Activated T-cell treated with anti-CD3 and anti-CD28 coated beads, Interleukin-2, amount 50 U/mL, for 72 hours (primary cell): ENCODE results near the gene SIPA1L3. TPM values are rescaled to one million over a fixed set of nuclear protein-coding genes. Genes with fewer than 3 reads are reported as not detected.

Experiments used
- ATAC-seq, 2 donors: fragments of 150-1000 bp; cut with Tn5 transposase; replicated peaks in 1 of 2; 2 replicates each; pipeline ENCODE4 v1.10.0; 2021; ENCODE audit warnings: moderate library complexity in 2 of 2, mild to moderate bottlenecking in 1 of 2
- DNase-seq, 2 donors: peaks; one replicate each; pipeline ENCODE4 v3.0.0; 2021 to 2022; ENCODE audit warnings: mixed read lengths in 1 of 2
- H3K27ac Mint-ChIP-seq: one replicate; pipeline ENCODE4 v1.8.0; 2022; ENCODE audit warnings: mild to moderate bottlenecking, moderate library complexity, mixed read lengths
- H3K27me3 Mint-ChIP-seq: one replicate; pipeline ENCODE4 v1.8.0; 2022; ENCODE audit warnings: low read depth, mixed read lengths
- H3K36me3 Mint-ChIP-seq, 2 donors: one replicate each; pipeline ENCODE4 v1.8.0; 2022; ENCODE audit warnings: mixed read lengths in 2 of 2, mild to moderate bottlenecking in 1 of 2; ENCODE audit not compliant: insufficient read depth in 2 of 2
- H3K4me1 Mint-ChIP-seq: one replicate; pipeline ENCODE4 v1.8.0; 2022; ENCODE audit warnings: low read depth, mixed read lengths
- H3K4me3 Mint-ChIP-seq, 2 donors: one replicate each; pipeline ENCODE4 v1.8.0; 2022; ENCODE audit warnings: mild to moderate bottlenecking in 2 of 2, mixed read lengths in 2 of 2, moderate library complexity in 2 of 2
- H3K9me3 Mint-ChIP-seq, 2 donors: one replicate each; pipeline ENCODE4 v1.8.0; 2022; ENCODE audit warnings: mixed read lengths in 2 of 2
- total RNA-seq, 2 donors: library from RNA; stranded (reverse); gene quantifications; one replicate each; pipeline ENCODE4 v1.2.3, GENCODE V29; 2022

Gene SIPA1L3
- total RNA-seq, 2 donors from 2014 or later = 12.8 TPM

DNA sequence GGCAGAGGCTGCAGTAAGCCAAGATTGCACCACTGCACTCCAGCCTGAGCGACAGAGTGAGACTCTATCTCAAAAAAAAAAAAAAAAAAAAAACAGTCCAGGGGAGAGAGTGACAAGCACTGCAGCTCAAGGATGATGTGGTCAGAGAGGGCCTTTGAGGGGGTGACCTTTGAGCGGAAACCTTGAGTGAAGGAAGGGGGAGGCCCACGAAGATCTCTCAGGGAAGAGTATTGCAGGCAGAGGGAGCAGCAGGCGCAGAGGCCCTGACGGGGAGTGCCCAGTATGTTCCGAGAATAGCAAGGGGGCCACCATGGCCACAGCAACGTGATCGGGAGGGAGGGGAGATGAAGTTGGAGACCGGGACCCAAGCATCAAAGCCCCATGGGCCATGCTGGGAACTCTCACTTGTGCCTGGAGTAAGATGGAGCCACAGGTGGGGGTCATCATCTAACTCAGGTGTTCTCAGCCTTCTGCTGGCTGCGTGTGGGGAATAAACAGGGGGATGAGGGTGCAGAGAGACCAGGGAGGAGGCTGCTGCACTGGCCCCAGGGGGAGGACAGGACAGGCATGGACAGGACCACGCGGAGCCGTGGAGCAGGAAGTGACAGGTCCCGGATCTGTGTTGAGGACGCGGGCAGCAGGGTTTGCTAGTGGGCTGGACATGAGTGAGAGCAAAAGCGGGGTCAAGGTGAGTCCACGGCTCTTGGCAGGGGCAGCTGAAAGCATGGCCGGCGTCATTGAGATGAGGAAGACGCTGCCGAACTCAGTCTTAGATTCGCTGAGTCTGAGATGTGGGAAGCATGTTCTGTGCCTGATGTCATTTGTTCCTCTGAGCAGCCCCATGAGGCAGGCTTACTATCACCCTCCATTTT, 256.6 kb downstream of the SIPA1L3 start:
- H3K27me3 Mint-ChIP-seq = no peaks in the 10 kb centered on the region
- no peak overlapping the region for H3K27ac Mint-ChIP-seq
- no peak for ATAC-seq
- peaks cover 8 to 14% of the 10 kb centered on the region in 2 donors for H3K36me3 Mint-ChIP-seq
- DNase-seq = no peak
- H3K9me3 Mint-ChIP-seq = peaks cover 0 to 2% of the 10 kb centered on the region in 2 donors
- no peaks in the 10 kb centered on the region for H3K4me1 Mint-ChIP-seq
- H3K4me3 Mint-ChIP-seq = no peak overlapping the region

DNA sequence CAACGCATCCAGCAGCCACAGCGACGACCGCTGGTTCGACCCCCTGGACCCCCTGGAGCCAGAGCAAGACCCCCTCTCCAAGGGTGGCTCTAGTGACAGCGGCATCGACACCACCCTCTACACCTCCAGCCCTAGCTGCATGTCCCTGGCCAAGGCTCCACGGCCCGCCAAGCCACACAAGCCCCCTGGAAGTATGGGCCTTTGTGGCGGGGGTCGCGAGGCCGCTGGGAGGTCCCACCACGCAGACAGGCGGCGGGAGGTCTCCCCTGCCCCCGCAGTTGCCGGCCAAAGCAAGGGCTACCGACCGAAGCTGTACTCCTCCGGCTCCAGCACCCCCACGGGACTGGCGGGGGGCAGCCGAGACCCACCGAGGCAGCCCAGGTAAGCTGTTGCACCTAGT, 257.5 kb downstream of the SIPA1L3 start:
- ATAC-seq = no peak
- H3K4me1 Mint-ChIP-seq = no peaks in the 10 kb centered on the region
- H3K27me3 Mint-ChIP-seq = no peaks in the 10 kb centered on the region
- no peak for DNase-seq
- H3K9me3 Mint-ChIP-seq = peaks cover 0 to 2% of the 10 kb centered on the region in 2 donors
- H3K36me3 Mint-ChIP-seq = peaks cover 8 to 14% of the 10 kb centered on the region in 2 donors
- no peak overlapping the region for H3K27ac Mint-ChIP-seq
- no peak overlapping the region for H3K4me3 Mint-ChIP-seq

DNA sequence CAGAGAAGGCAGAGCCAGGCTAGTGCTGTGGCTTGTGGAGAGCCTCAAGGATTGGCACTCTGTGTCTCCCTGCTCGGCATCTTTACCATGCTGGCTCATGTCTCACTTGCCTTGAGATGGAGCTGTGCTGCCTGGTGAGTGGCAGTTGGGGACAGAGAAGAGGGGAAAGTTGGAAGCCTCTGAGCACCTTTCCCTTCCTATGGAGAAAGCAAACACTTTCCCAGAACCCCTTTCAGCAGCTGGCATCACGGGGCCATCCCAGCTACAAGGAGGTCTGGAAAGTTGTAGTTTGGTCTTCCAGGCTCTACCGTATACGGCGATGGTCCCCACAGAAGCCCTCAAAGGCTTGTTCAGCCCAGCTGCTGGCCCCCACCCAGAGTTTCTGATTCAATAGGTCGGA, 258.3 kb downstream of the SIPA1L3 start:
- ATAC-seq (no peak), DNase-seq (no peak)
- Mint-ChIP-seq H3K27ac (no peak overlapping the region), H3K4me3 (no peak overlapping the region), H3K9me3 (peaks cover 0 to 2% of the 10 kb centered on the region in 2 donors), H3K36me3 (peaks cover 8 to 14% of the 10 kb centered on the region in 2 donors), H3K4me1 (no peaks in the 10 kb centered on the region), H3K27me3 (no peaks in the 10 kb centered on the region)

DNA sequence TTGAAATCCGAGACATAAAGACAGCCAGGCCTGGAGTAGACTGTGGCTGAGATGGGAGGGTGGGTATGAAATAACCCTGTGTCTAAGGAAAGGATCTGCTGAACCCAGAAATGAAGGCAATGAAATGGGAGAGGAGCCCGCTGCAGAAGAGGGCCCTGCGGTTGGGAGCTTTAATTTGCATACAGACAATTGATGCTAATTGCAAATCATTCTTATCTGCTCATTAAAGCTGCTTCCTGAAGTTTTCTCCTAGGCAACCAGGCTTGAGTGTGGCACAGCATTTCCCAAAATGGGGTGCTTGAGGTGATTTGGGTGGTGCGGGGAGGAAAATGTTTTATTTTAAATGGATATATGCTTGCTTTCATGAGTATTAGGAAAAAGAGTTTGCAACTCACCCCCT, 261.6 kb downstream of the SIPA1L3 start:
- H3K27me3 Mint-ChIP-seq = no peaks in the 10 kb centered on the region
- peaks cover 0 to 2% of the 10 kb centered on the region in 2 donors for H3K36me3 Mint-ChIP-seq
- no peaks in the 10 kb centered on the region for H3K4me1 Mint-ChIP-seq
- no peak for DNase-seq
- no peak overlapping the region for H3K4me3 Mint-ChIP-seq
- ATAC-seq = no peak
- H3K27ac Mint-ChIP-seq = no peak overlapping the region
- H3K9me3 Mint-ChIP-seq = no peaks in the 10 kb centered on the region

DNA sequence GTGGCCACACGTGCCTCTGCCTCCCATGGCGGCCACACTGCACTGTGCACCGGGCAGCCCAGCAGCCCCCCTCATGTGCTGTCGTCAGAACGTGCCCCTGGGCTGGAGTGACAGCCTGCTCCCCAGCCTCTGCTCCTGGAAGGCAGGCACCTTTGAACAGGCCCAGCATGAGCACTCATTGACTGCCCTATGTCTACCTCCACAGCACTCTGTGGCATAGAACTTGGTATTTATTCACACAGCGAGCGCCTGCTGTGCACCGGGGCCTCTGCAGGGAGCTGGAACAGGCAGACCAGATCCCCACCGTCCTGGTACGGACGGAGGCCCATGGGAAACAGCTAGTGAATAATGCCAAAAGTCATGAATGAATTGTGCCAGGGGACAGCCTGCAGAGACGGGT, 263.3 kb downstream of the SIPA1L3 start:
- Mint-ChIP-seq H3K9me3 (no peaks in the 10 kb centered on the region), H3K4me3 (no peak overlapping the region), H3K27me3 (no peaks in the 10 kb centered on the region), H3K36me3 (no peaks in the 10 kb centered on the region), H3K4me1 (no peaks in the 10 kb centered on the region), H3K27ac (no peak overlapping the region)
- no peak for ATAC-seq
- no peak for DNase-seq

DNA sequence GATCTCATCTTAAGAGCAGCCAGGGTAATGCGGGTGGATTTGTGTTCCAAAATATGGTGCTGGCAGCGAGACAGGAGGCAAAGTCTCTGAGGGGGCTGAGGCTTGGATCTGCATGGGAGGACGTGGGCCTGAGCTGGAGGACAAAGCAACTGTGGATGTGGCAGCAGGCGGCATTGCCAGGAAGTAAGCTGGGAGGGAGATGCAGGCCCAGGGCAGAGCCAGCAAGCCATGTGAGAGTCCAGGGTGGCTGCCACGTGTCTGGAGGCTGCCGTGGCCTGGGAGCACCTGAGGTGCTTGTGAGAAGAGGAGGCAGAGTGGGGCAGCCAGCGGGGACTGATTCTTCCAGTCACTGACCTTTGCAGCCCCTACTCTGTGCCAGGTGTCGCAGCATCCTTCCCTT, 265.0 kb downstream of the SIPA1L3 start:
- Mint-ChIP-seq H3K36me3 (no peaks in the 10 kb centered on the region), H3K27ac (no peak overlapping the region), H3K27me3 (no peaks in the 10 kb centered on the region), H3K4me1 (no peaks in the 10 kb centered on the region), H3K9me3 (no peaks in the 10 kb centered on the region), H3K4me3 (no peak overlapping the region)
- ATAC-seq = no peak
- DNase-seq = no peak

DNA sequence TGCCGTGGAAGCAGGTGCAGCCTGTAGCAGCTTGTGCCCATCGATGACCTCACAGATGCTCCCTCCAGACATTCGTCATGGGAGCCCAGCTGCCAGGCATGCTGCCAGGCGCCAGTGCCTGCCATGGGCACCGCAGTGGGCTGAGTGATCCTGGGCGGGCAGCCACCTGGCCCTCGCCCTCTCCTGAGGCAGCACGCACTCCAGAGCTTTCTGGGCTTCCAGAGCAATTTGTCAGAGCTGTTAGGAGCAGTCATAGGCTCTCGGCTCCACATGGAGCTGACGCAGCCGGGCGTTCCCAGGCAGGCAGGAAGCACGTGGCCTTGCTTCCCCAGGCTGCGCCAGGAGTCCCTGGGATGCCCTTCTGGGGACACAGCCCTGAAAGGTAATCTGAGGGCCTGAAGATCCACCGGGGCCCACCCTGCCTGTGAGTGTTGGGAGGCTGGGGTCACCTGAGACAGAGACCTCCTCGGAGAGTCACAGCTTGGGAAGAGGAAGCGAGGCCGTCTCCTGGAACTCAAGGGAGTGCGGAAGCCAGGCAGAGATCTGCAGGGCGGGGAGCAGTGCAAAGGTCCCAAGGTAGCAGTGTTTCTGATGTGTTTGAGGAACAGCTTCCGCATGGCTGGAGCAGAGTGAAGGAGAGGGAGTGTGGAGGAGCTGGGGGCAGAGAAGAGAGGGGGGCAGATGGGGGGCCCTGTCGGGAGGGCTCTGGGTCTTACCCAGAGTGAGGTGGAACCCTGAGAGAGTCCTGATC, 266.5 kb downstream of the SIPA1L3 start:
- ATAC-seq = no peak
- Mint-ChIP-seq H3K9me3 (no peaks in the 10 kb centered on the region), H3K27ac (no peak overlapping the region), H3K4me1 (no peaks in the 10 kb centered on the region), H3K4me3 (no peak overlapping the region), H3K27me3 (no peaks in the 10 kb centered on the region), H3K36me3 (no peaks in the 10 kb centered on the region)
- no peak for DNase-seq

DNA sequence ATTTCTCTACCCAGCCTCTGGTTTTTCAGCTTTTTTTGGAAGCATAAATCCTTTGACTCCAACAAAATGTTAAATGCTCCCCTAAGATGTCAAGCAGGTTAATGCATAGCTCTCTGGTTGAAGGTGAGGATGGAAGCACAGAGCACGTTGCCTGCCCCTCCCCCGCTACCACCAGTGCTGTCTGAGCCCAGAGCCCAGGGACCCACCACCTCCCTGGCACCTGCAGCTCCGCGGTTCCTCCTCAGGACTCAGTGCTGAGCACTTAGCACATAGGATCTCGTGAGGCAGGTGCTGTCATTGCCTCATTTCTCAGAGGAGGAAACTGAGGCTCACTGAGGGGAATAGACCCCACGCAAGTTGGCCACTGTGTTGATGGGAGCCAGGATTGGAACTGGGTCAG, 268.4 kb downstream of the SIPA1L3 start:
- DNase-seq (no peak), ATAC-seq (no peak)
- Mint-ChIP-seq H3K4me3 (no peak overlapping the region), H3K9me3 (peaks cover 0 to 4% of the 10 kb centered on the region in 2 donors), H3K4me1 (no peaks in the 10 kb centered on the region), H3K27ac (no peak overlapping the region), H3K27me3 (no peaks in the 10 kb centered on the region), H3K36me3 (peaks cover 3% of the 10 kb centered on the region in 2 donors)

DNA sequence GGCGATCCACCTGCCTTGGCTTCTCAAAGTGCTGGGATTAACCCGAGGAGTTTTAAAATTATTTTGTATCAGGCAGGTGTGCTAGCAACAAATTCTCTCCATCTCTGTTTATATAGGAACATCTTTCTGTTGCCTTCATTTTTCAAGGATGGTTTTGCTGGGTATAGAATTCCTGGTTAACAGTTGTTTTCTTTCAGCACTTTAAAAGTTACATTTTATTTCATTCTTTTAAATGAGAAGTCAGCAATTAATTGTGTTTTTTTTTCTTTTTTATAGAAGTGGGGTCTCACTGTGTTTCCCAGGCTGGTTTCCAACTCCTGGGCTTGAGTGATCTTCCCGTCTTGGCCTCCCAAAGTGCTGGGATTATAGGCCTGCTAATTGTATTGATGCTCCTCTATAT, 273.1 kb downstream of the SIPA1L3 start:
- H3K9me3 Mint-ChIP-seq = peaks cover 4 to 8% of the 10 kb centered on the region in 2 donors
- H3K4me1 Mint-ChIP-seq = no peaks in the 10 kb centered on the region
- no peak overlapping the region for H3K27ac Mint-ChIP-seq
- H3K36me3 Mint-ChIP-seq = peaks cover 6 to 8% of the 10 kb centered on the region in 2 donors
- no peak overlapping the region for H3K4me3 Mint-ChIP-seq
- no peak for DNase-seq
- H3K27me3 Mint-ChIP-seq = no peaks in the 10 kb centered on the region
- no peak for ATAC-seq

DNA sequence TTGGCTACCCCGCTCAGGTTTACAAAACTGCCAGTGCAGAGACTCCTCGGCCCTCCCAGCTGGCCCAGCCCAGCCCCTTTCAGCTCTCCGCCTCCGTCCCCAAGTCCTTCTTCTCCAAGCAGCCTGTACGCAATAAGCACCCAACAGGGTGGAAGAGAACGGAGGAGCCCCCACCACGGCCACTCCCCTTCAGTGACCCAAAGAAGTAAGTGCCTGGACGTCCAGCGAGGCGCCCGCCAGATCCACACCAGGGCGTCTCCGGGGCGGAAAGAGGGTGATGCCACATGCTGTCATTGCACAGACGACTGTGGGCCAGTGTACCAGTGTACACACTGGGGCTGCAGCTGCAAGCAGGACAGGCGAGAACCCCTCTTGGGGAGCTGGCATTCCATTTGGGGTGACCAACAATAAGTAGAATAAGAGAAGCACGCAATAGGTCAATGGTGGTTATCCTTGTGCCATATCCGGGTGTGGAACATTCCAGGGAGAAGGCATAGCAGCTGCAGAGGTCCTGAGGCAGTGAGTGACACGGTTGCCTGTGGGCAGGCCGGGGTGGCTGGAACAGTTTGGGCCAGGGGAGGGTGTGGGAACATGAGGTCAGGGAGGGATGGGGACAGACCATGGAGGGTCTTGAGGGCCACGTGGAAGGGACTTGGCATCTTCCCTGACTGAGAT, 275.7 kb downstream of the SIPA1L3 start:
- no peak overlapping the region for H3K27ac Mint-ChIP-seq
- ATAC-seq (no peak), DNase-seq (no peak)
- no peak overlapping the region for H3K4me3 Mint-ChIP-seq
- no peaks in the 10 kb centered on the region for H3K4me1 Mint-ChIP-seq
- H3K27me3 Mint-ChIP-seq = no peaks in the 10 kb centered on the region
- peaks cover 4 to 8% of the 10 kb centered on the region in 2 donors for H3K9me3 Mint-ChIP-seq
- H3K36me3 Mint-ChIP-seq = peaks cover 6 to 8% of the 10 kb centered on the region in 2 donors

DNA sequence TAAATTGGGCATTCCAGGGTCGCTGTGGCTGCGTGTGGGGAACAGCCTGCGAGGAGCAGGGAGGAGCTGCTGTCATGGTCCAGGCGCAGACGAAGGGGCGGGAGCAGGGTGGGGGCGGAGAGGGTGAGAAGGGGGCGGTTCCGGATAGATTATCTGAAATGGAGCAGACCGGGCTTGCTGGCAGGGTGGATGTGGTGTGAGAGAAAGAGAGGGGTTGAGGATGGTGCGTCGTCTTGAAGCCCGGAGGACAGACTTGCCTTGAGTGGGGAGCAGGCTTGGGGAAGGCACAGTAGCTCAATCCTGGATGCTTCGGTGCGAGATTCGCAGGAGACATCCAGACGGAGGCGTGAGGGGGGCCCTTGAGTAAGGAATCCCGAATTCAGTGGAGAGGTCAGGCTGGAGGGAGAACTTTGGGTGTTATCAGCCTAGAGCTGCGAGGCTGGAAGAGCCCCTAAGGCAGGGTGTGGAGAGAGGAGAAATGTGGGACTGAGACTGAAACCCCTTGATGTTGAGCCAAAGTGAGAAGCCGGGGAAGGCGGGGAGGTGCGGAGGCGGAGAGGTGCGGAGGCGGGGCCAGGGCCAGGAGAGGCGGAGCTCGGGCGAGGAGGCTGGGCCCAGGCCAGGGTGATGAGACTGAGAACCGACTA, 276.4 kb downstream of the SIPA1L3 start:
- peaks cover 4 to 8% of the 10 kb centered on the region in 2 donors for H3K9me3 Mint-ChIP-seq
- DNase-seq = no peak

DNA sequence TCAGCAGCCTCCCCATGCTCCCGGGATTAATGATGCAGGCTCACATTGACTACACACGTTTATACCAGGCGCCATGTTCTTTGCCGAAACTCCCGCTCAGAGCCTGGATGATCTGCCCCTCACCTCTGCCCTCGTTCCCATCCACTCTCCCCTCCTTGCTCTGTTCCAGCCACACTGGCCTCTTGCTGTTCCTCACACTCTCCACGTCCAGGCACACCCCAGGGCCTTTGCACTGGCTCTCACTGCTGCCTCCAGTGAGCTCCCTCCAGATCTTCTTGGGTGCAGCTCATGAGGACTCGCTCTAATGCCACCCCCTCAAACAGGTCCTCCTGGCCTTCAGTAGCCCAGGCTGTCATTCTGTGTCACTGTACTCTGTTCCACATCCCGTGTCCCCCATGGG, 277.8 kb downstream of the SIPA1L3 start:
- peaks cover 4 to 5% of the 10 kb centered on the region in 2 donors for H3K36me3 Mint-ChIP-seq
- H3K9me3 Mint-ChIP-seq = peaks cover 4% of the 10 kb centered on the region in 2 donors
- no peaks in the 10 kb centered on the region for H3K27me3 Mint-ChIP-seq
- H3K4me1 Mint-ChIP-seq = peaks cover 2% of the 10 kb centered on the region
- no peak overlapping the region for H3K4me3 Mint-ChIP-seq
- ATAC-seq = no peak
- H3K27ac Mint-ChIP-seq = no peak overlapping the region
- no peak for DNase-seq

More for the DNA sequence above, 276.4 kb downstream of the SIPA1L3 start:
- Mint-ChIP-seq H3K36me3 (peaks cover 6 to 8% of the 10 kb centered on the region in 2 donors), H3K27ac (no peak overlapping the region), H3K27me3 (no peaks in the 10 kb centered on the region), H3K4me3 (no peak overlapping the region), H3K4me1 (no peaks in the 10 kb centered on the region)
- ATAC-seq = no peak
